GM12872 (cell line): ENCODE data around the gene BCAS3.

Experiments
- CTCF ChIP-seq: IDR thresholded peaks from 3 replicates; pipeline ENCODE4 v1.5.1; 2011; ENCODE audit warnings: low read depth, mild to moderate bottlenecking, low read length, moderate library complexity; ENCODE audit not compliant: insufficient read depth

Gene BCAS3

GRCh38 chr17:61362852-61363600, 685.4 kb downstream of the BCAS3 start:
- no peak for TF ChIP-seq CTCF

GRCh38 chr17:61363601-61364462, 686.2 kb downstream of the BCAS3 start:
- TF ChIP-seq CTCF, result no peak

GRCh38 chr17:61364463-61364846, 686.8 kb downstream of the BCAS3 start:
- TF ChIP-seq CTCF, result no peak

GRCh38 chr17:61366076-61366714, 688.5 kb downstream of the BCAS3 start:
- no peak for TF ChIP-seq CTCF

- no peak for TF ChIP-seq CTCF
These were observed 689.2 kb downstream of the BCAS3 start for GRCh38 chr17:61366715-61367413.

- no peak for TF ChIP-seq CTCF
These were observed 690.6 kb downstream of the BCAS3 start for GRCh38 chr17:61368049-61368831.
